ENCODE results near the gene CNPY2. TPM values are rescaled to one million over a fixed set of nuclear protein-coding genes. Genes with fewer than 3 reads are reported as not detected.
"Not testable (repeated sequence)": the region's sequence is repeated elsewhere in the genome, so short reads cannot be mapped to it uniquely, and the experiment has no call there.

CNPY2 gene
- total RNA-seq, 2 experiments from 2014 or later = 81.0 to 81.7 TPM

DNA sequence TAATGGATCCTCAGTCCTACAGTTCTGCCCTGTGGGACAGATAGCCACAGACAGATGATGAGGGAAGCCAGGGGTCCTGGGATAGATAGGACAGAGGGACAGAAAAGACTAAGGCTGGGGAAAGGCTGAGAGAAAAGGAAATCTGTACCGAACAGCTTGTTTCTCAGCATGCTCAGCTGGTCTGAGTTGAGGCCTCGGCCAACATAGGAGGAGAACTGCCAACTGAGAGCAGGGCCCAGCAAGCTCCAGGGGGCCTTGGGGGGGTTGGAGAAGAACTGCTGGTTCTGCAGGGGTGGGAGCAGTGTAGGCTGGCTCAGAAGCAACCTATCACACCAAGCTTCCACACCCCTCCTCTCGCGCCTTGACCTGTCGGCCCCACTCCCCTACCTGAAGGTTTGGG, 33.0 kb upstream of the CNPY2 start:
- H3K4me3 Mint-ChIP-seq = no peak overlapping the region
- H3K27me3 Mint-ChIP-seq = no peaks in the 10 kb centered on the region
- DNase-seq = no peak
- H3K4me1 Mint-ChIP-seq (ENCODE audit: low read depth) = no peaks in the 10 kb centered on the region
- H3K27ac Mint-ChIP-seq = no peak overlapping the region
- no peaks in the 10 kb centered on the region for H3K9me3 Mint-ChIP-seq
- ChIA-PET CTCF (interaction anchor here (0.9 to 3.8 kb wide), 4 partner anchors 10 to 115 kb away, joined by 3 to 17 read pairs (median 4); partner anchors contain the start of genes IL23A and STAT2), POLR2A (interaction anchor here (1.4 to 9.5 kb wide), 3 partner anchors 9 to 15 kb away, joined by 4 to 63 read pairs (median 42); partner anchors contain the start of genes APOF, IL23A, PAN2 and STAT2)
- ATAC-seq = no peak
- no peak for TF ChIP-seq CTCF (IDR thresholded peaks at IDR 0.05)
- intact Hi-C loops (cut with micrococcal nuclease) = no loop called here
- H3K36me3 Mint-ChIP-seq (ENCODE audit: low read depth) = peaks cover 35% of the 10 kb centered on the region

GRCh38 chr12:56347255-56347654, 31.5 kb upstream of the CNPY2 start:
- H3K4me3 Mint-ChIP-seq; H3K4me1 Mint-ChIP-seq (ENCODE audit: low read depth); H3K9me3 Mint-ChIP-seq; ATAC-seq; DNase-seq; intact Hi-C loops (cut with micrococcal nuclease); H3K27ac Mint-ChIP-seq; H3K27me3 Mint-ChIP-seq: not testable (repeated sequence)
- CTCF ChIA-PET = interaction anchor here (0.7 to 1.6 kb wide), 5 partner anchors 10 to 117 kb away, joined by 3 to 6 read pairs (median 4); partner anchors contain the start of gene CNPY2
- POLR2A ChIA-PET = interaction anchor here (1.0 to 9.5 kb wide), 3 partner anchors 8 to 102 kb away, joined by 3 to 63 read pairs (median 42); partner anchors contain the start of genes APOF, IL23A, STAT2 and TIMELESS
- peaks cover 41% of the 10 kb centered on the region for H3K36me3 Mint-ChIP-seq (ENCODE audit: low read depth)

DNA sequence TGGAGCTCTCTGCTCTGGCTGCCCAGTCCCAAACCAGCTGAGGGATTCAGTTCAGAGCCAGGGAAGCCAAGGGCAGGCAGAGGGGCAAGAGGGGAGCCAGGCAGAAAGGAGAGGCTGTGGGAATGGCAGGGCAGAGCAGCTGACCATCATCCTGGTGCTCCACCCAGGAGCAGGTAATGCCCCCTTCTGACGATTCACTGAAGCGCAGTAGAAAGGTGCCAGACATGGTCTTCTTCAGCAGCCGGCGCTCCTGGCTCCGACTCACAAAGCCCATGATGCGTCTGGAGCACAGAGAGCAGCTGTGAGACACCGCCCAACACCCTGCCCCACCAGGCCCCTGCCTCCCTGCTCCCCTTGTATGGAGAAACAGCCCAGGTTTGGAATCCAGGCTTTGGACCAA, 30.9 kb upstream of the CNPY2 start:
- ChIA-PET CTCF (interaction anchor here (0.7 to 1.6 kb wide), 5 partner anchors 9 to 117 kb away, joined by 3 to 6 read pairs (median 4); partner anchors contain the start of gene CNPY2), POLR2A (interaction anchor here (0.6 to 9.5 kb wide), 3 partner anchors 14 to 102 kb away, joined by 3 to 63 read pairs (median 3); partner anchors contain the start of genes APOF, STAT2 and TIMELESS)
- no peaks in the 10 kb centered on the region for H3K4me1 Mint-ChIP-seq (ENCODE audit: low read depth)
- H3K36me3 Mint-ChIP-seq (ENCODE audit: low read depth) = peaks cover 43% of the 10 kb centered on the region
- peak; percentile 58 for TF ChIP-seq CTCF (IDR thresholded peaks at IDR 0.05)
- no peaks in the 10 kb centered on the region for H3K9me3 Mint-ChIP-seq
- ATAC-seq (peak; percentile 46), DNase-seq (peak; percentile 51)
- intact Hi-C loops (cut with micrococcal nuclease) = no loop called here
- H3K27me3 Mint-ChIP-seq = no peaks in the 10 kb centered on the region
- no peak overlapping the region for H3K4me3 Mint-ChIP-seq
- no peak overlapping the region for H3K27ac Mint-ChIP-seq

DNA sequence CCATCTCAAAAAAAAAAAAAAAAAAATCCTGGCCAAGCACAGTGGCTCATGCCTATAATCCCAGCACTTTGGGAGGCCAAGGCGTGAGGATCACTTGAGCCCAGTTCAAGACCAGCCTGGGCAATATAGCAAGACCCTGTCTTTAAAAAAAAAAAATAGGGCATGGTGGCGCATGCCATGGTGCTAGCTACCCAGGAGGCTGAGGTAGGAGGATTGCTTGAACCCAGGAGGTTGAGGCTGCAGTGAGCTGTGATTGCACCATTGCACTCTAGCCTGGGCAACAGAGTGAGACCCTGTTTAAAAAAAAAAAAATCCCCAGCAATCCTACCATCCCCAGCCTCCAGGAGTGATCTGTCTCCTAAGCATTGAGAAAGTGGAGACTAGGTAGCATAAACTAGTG, 26.5 kb upstream of the CNPY2 start:
- not testable (repeated sequence) for H3K27ac Mint-ChIP-seq

GRCh38 chr12:56341616-56342015, 25.8 kb upstream of the CNPY2 start:
- ChIA-PET CTCF (interaction anchor here (0.8 to 1.5 kb wide), 2 partner anchors 10 to 122 kb away, joined by 3 to 6 read pairs; no protein-coding TSS in a partner anchor), POLR2A (interaction anchor here (0.8 to 5.6 kb wide), 5 partner anchors 8 to 126 kb away, joined by 3 to 42 read pairs (median 3); partner anchors contain the start of genes COQ10A, SPRYD4 and STAT2)
- ATAC-seq (no peak), DNase-seq (no peak)
- Mint-ChIP-seq H3K4me3 (no peak overlapping the region), H3K27ac (peak overlapping the region; percentile 10), H3K27me3 (no peaks in the 10 kb centered on the region), H3K9me3 (no peaks in the 10 kb centered on the region), H3K36me3 (ENCODE audit: low read depth) (peaks cover 36% of the 10 kb centered on the region), H3K4me1 (ENCODE audit: low read depth) (peaks cover 36% of the 10 kb centered on the region)
- no peak for TF ChIP-seq CTCF (IDR thresholded peaks at IDR 0.05)
- intact Hi-C loops (cut with micrococcal nuclease) = no loop called here

More for the DNA sequence above, 26.5 kb upstream of the CNPY2 start:
- H3K9me3 Mint-ChIP-seq; ATAC-seq; intact Hi-C loops (cut with micrococcal nuclease); H3K27me3 Mint-ChIP-seq; DNase-seq; H3K4me3 Mint-ChIP-seq: not testable (repeated sequence)
- POLR2A ChIA-PET = interaction anchor here (1.1 to 5.6 kb wide), 3 partner anchors 8 to 75 kb away, joined by 3 to 42 read pairs (median 16); partner anchors contain the start of genes COQ10A and STAT2
- Mint-ChIP-seq H3K36me3 (ENCODE audit: low read depth) (peaks cover 42% of the 10 kb centered on the region), H3K4me1 (ENCODE audit: low read depth) (peaks cover 30% of the 10 kb centered on the region)
- CTCF ChIA-PET = interaction anchor here (0.9 to 1.5 kb wide), 2 partner anchors 16 to 121 kb away, joined by 3 to 6 read pairs; no protein-coding TSS in a partner anchor

DNA sequence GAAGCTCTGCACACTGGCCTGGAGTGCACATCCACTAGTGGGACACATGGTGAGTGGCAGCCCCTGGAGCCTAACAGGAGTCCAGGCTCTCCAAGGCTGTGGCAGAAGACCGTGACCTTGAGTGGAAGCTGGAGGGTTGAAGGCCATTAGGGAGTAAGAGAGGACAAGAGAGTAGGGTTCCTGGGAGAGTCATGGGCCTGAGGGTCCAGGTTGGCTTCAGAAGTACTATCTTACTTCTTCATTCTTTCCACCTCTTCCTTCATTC, 23.3 kb upstream of the CNPY2 start:
- Mint-ChIP-seq H3K4me3 (peak overlapping the region; percentile 79), H3K27ac (peak overlapping the region; percentile 98), H3K36me3 (ENCODE audit: low read depth) (peaks cover 25% of the 10 kb centered on the region), H3K9me3 (no peaks in the 10 kb centered on the region), H3K4me1 (ENCODE audit: low read depth) (peaks cover 41% of the 10 kb centered on the region), H3K27me3 (no peaks in the 10 kb centered on the region)
- no peak for TF ChIP-seq CTCF (IDR thresholded peaks at IDR 0.05)
- ATAC-seq (no peak), DNase-seq (peak; percentile 29)
- ChIA-PET CTCF (interaction anchor here (1.3 to 2.1 kb wide), 6 partner anchors 10 to 125 kb away, joined by 4 to 12 read pairs (median 5); partner anchors contain the start of gene STAT2), POLR2A (interaction anchor here (0.5 to 5.6 kb wide), 12 partner anchors 11 to 365 kb away, joined by 3 to 49 read pairs (median 4); partner anchors contain the start of genes BAZ2A, CNPY2, CS and RAB5B)
- intact Hi-C loops (cut with micrococcal nuclease) = loop anchor here (2.0 kb wide), 1 partner anchor 20 kb away; no protein-coding TSS in a partner anchor
